HEK293 (cell line): ENCODE data around the gene SP3.
A peak's percentile ranks its signal among the peaks of the same experiment; 100 is the strongest.

Experiments used
- CTCF ChIA-PET: fragments of 350-600 bp; formaldehyde crosslinking; extraction: SDS; loops from one replicate; lab custom pipeline; 2021; ENCODE audit warnings: antibody characterized with exemption; lab: Yijun Ruan, JAX
- POLR2A ChIA-PET: fragments of 300-600 bp; formaldehyde crosslinking; extraction: SDS; loops from one replicate; lab custom pipeline; 2020; ENCODE audit warnings: antibody characterized with exemption, inconsistent platforms; lab: Yijun Ruan, JAX
- H3K27ac ChIP-seq: fragments of 200-500 bp; sonication (Bioruptor generic); 2 replicates; pipeline ENCODE4 v1.5.1; 2014; ENCODE audit warnings: low read depth, low read length, control low read depth, inconsistent platforms; ENCODE audit errors: extremely low read depth
- H3K36me3 ChIP-seq, 2 experiments: fragments of 200-500 bp in 1 of 2; sonication (Bioruptor generic) in 1 of 2; 1 replicate in 1 of 2; 2 replicates in 1 of 2; pipeline ENCODE4 v1.5.1; 2014 to 2017; ENCODE audit warnings: inconsistent platforms in 2 of 2, low read length in 2 of 2; ENCODE audit not compliant: control insufficient read depth in 2 of 2, insufficient read depth in 1 of 2
- H3K4me1 ChIP-seq: fragments of 200-500 bp; sonication (Bioruptor generic); 2 replicates; pipeline ENCODE4 v1.5.1; 2014; ENCODE audit warnings: mild to moderate bottlenecking, low read length, inconsistent platforms; ENCODE audit not compliant: control insufficient read depth, insufficient read depth
- H3K4me3 ChIP-seq: 2 replicates; pipeline ENCODE4 v1.5.1; 2011; ENCODE audit warnings: low read depth, mild to moderate bottlenecking, control low read depth, low read length, moderate library complexity
- H3K9me3 ChIP-seq: fragments of 200-500 bp; sonication (Bioruptor generic); 2 replicates; pipeline ENCODE4 v1.5.1; 2014; ENCODE audit warnings: low read depth, low read length, inconsistent platforms; ENCODE audit not compliant: control insufficient read depth, insufficient read depth
- GFI1B ChIP-seq: fragments of 450-650 bp; formaldehyde crosslinking; IDR thresholded peaks from 2 replicates; pipeline ENCODE4 v1.5.1; 2016; ENCODE audit warnings: missing biosample characterization, missing genetic modification characterization
- GLI4 ChIP-seq: fragments of 450-650 bp; formaldehyde crosslinking; IDR thresholded peaks from 2 replicates; pipeline ENCODE4 v1.5.1; 2016; ENCODE audit warnings: missing biosample characterization, missing genetic modification characterization
- GLIS1 ChIP-seq: fragments of 450-650 bp; formaldehyde crosslinking; IDR thresholded peaks from 2 replicates; pipeline ENCODE4 v1.5.1; 2016; ENCODE audit warnings: missing biosample characterization, missing genetic modification characterization
- IKZF3 ChIP-seq: fragments of 450-650 bp; IDR thresholded peaks from 2 replicates; pipeline ENCODE4 v1.5.0; 2018; ENCODE audit warnings: missing biosample characterization, mild to moderate bottlenecking, missing genetic modification characterization, moderate library complexity
- KLF1 ChIP-seq: fragments of 450-650 bp; formaldehyde crosslinking; IDR thresholded peaks from 2 replicates; pipeline ENCODE4 v1.5.1; 2016; ENCODE audit warnings: missing biosample characterization, missing genetic modification characterization
- KLF16 ChIP-seq: fragments of 450-650 bp; formaldehyde crosslinking; IDR thresholded peaks from 2 replicates; pipeline ENCODE4 v1.5.1; 2017; ENCODE audit warnings: missing biosample characterization, missing genetic modification characterization
- KLF7 ChIP-seq: fragments of 450-650 bp; formaldehyde crosslinking; IDR thresholded peaks from 2 replicates; pipeline ENCODE4 v1.5.1; 2016; ENCODE audit warnings: missing biosample characterization, missing genetic modification characterization, borderline replicate concordance
- SP2 ChIP-seq: fragments of 450-650 bp; formaldehyde crosslinking; IDR thresholded peaks from 2 replicates; pipeline ENCODE4 v1.5.1; 2016; ENCODE audit warnings: missing biosample characterization, missing genetic modification characterization
- ZBTB20 ChIP-seq: fragments of 450-650 bp; formaldehyde crosslinking; IDR thresholded peaks from 2 replicates; pipeline ENCODE4 v1.5.1; 2016; ENCODE audit warnings: missing biosample characterization, missing genetic modification characterization
- ZBTB48 ChIP-seq: fragments of 450-650 bp; formaldehyde crosslinking; IDR thresholded peaks from 2 replicates; pipeline ENCODE4 v1.5.1; 2016; ENCODE audit warnings: missing biosample characterization, missing genetic modification characterization
- ZBTB8A ChIP-seq: fragments of 450-650 bp; formaldehyde crosslinking; IDR thresholded peaks from 2 replicates; pipeline ENCODE4 v1.5.1; 2016; ENCODE audit warnings: missing biosample characterization, missing genetic modification characterization
- ZEB2 ChIP-seq: fragments of 450-650 bp; formaldehyde crosslinking; IDR thresholded peaks from 2 replicates; pipeline ENCODE4 v1.5.1; 2016; ENCODE audit warnings: missing biosample characterization, missing genetic modification characterization
- ZFP37 ChIP-seq: fragments of 450-650 bp; formaldehyde crosslinking; IDR thresholded peaks from 2 replicates; pipeline ENCODE4 v1.5.1; 2016; ENCODE audit warnings: missing biosample characterization, missing genetic modification characterization
- ZNF16 ChIP-seq: fragments of 450-650 bp; formaldehyde crosslinking; IDR thresholded peaks from 2 replicates; pipeline ENCODE4 v1.5.1; 2016; ENCODE audit warnings: low read depth, missing biosample characterization, missing genetic modification characterization
- ZNF2 ChIP-seq: fragments of 450-650 bp; formaldehyde crosslinking; IDR thresholded peaks from 2 replicates; pipeline ENCODE4 v1.5.1; 2016; ENCODE audit warnings: missing biosample characterization, missing genetic modification characterization
- ZNF23 ChIP-seq: fragments of 450-650 bp; formaldehyde crosslinking; IDR thresholded peaks from 2 replicates; pipeline ENCODE4 v1.5.1; 2016; ENCODE audit warnings: missing biosample characterization, missing genetic modification characterization, borderline replicate concordance
- ZNF311 ChIP-seq: fragments of 450-650 bp; formaldehyde crosslinking; IDR thresholded peaks from 2 replicates; pipeline ENCODE4 v1.5.1; 2017; ENCODE audit warnings: missing biosample characterization, missing genetic modification characterization, borderline replicate concordance
- ZNF335 ChIP-seq: fragments of 450-650 bp; formaldehyde crosslinking; conservative IDR thresholded peaks from 2 replicates; pipeline ENCODE4 v1.5.1; 2016; ENCODE audit warnings: missing biosample characterization, missing genetic modification characterization
- ZNF350 ChIP-seq: fragments of 450-650 bp; formaldehyde crosslinking; IDR thresholded peaks from 2 replicates; pipeline ENCODE4 v1.5.0; 2017; ENCODE audit warnings: missing biosample characterization, mild to moderate bottlenecking, missing genetic modification characterization
- ZNF391 ChIP-seq: fragments of 450-650 bp; formaldehyde crosslinking; IDR thresholded peaks from 2 replicates; pipeline ENCODE4 v1.5.1; 2016; ENCODE audit warnings: low read depth, missing biosample characterization, missing genetic modification characterization, borderline replicate concordance
- ZNF423 ChIP-seq: fragments of 450-650 bp; formaldehyde crosslinking; IDR thresholded peaks from 2 replicates; pipeline ENCODE4 v1.5.1; 2016; ENCODE audit warnings: missing biosample characterization, missing genetic modification characterization
- ZNF501 ChIP-seq: fragments of 450-650 bp; formaldehyde crosslinking; IDR thresholded peaks from 2 replicates; pipeline ENCODE4 v1.5.1; 2016; ENCODE audit warnings: missing biosample characterization, missing genetic modification characterization
- ZNF510 ChIP-seq: fragments of 450-650 bp; formaldehyde crosslinking; IDR thresholded peaks from 2 replicates; pipeline ENCODE4 v1.5.1; 2018; ENCODE audit warnings: mild to moderate bottlenecking, missing genetic modification characterization, missing biosample characterization; ENCODE audit not compliant: insufficient replicate concordance
- ZNF548 ChIP-seq: fragments of 450-650 bp; formaldehyde crosslinking; IDR thresholded peaks from 2 replicates; pipeline ENCODE4 v1.5.1; 2016; ENCODE audit warnings: missing biosample characterization, missing genetic modification characterization
- ZNF785 ChIP-seq: fragments of 450-650 bp; formaldehyde crosslinking; IDR thresholded peaks from 2 replicates; pipeline ENCODE4 v1.5.1; 2016; ENCODE audit warnings: missing biosample characterization, missing genetic modification characterization
- ZXDB ChIP-seq: fragments of 450-650 bp; formaldehyde crosslinking; IDR thresholded peaks from 2 replicates; pipeline ENCODE4 v1.5.1; 2016; ENCODE audit warnings: missing biosample characterization, missing genetic modification characterization
- TF ChIP-seq, protein P1 (sequence below): fragments of 450-650 bp; formaldehyde crosslinking; optimal IDR thresholded peaks from 2 replicates; pipeline ENCODE3; 2016; ENCODE audit warnings: missing biosample characterization, mild to moderate bottlenecking, missing genetic modification characterization
- TF ChIP-seq, protein P2 (sequence below): fragments of 450-650 bp; formaldehyde crosslinking; conservative IDR thresholded peaks from 2 replicates; pipeline ENCODE4 v1.5.1; 2016; ENCODE audit warnings: low read depth, missing biosample characterization, missing genetic modification characterization
- TF ChIP-seq, protein P3 (sequence below): fragments of 450-650 bp; formaldehyde crosslinking; IDR thresholded peaks from 2 replicates; pipeline ENCODE4 v1.5.1; 2016; ENCODE audit warnings: missing biosample characterization, missing genetic modification characterization
- TF ChIP-seq, protein P4 (sequence below): fragments of 450-650 bp; formaldehyde crosslinking; IDR thresholded peaks from 2 replicates; pipeline ENCODE4 v1.5.1; 2016; ENCODE audit warnings: missing biosample characterization, missing genetic modification characterization

SP3 gene

DNA sequence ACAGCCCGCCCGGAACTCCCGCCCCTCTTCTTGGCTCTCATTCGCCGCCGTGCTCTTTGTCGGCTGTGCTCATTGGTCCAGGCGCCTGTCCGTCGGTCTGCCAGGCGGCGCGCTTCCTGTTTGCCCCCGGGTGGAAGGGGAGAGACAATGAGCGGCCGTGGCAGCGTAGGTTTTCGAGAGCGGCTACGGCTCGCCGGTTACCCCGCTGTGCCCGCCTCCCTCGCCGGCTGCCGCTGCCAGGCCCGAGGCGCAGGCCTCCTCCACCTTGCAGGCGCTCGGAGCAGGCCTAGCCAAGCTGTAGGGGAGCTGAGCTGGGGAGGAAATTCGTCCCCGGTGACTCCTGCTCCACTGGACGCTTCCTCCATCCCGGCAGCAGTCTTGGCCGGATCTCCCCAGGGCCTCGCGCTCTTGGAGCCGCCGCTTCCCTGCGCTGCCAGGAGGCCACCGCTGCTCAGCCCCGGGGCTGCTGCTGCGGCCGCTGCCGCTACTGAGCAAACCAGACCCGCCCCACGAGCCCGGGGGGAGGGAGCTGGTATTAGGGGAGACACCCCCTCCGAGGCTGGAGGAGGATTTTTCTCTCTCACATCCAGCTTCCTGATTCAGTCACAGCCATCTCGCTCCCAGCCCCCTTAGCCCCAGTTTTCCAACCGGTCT lies at the start of gene SP3:
SP3 (minus strand) TSS at position 2 of the 654 bp plus-strand sequence. CDS start 202 bp downstream, outside the sequence.
- Histone ChIP-seq H3K4me3 (peak within 1 kb of the TSS; percentile 94), H3K36me3 (peaks cover 0 to 10% of the 10 kb centered on the region in 2 experiments; a peak in 1 of 3 replicates), H3K27ac (peak within 1 kb of the TSS; percentile 99), H3K9me3 (no peaks in the 10 kb centered on the region), H3K4me1 (peaks cover 4% of the 10 kb centered on the region; the same call in 1 of the 2 replicates)
- POLR2A ChIA-PET = interaction anchor here (0.5 to 1.0 kb wide), 5 partner anchors 33 to 373 kb away, joined by 3 to 10 read pairs (median 3); no protein-coding TSS in a partner anchor
- CTCF ChIA-PET = no interaction called here
- TF ChIP-seq ZNF423 (tag by site-specific recombination) (0 out of 2 replicates have a peak, but pooled peaks have one; percentile 32), ZNF16 (tag by site-specific recombination) (no peak), SP2 (tag by site-specific recombination) (peak; percentile 89), IKZF3 (tag by site-specific recombination) (0 out of 2 replicates have a peak, but pooled peaks have one; percentile 25), KLF7 (tag by site-specific recombination) (0 out of 2 replicates have a peak, but pooled peaks have one; percentile 10), ZNF2 (tag by site-specific recombination) (no peak; the same call in 1 of the 2 replicates), ZNF510 (tag by site-specific recombination) (no peak), ZBTB48 (tag by site-specific recombination) (0 out of 2 replicates have a peak, but pooled peaks have one; percentile 44), KLF16 (peak; percentile 61), ZNF350 (tag by site-specific recombination) (no peak), ZNF335 (peak; percentile 92), ZBTB8A (no peak), ZNF311 (no peak), GLIS1 (tag by site-specific recombination) (peak; percentile 47; the same call in 1 of the 2 replicates), ZNF548 (tag by site-specific recombination) (no peak), ZBTB20 (peak; percentile 95), ZNF23 (tag by site-specific recombination) (no peak), ZXDB (tag by site-specific recombination) (peak; percentile 71), KLF1 (no peak), ZEB2 (tag by site-specific recombination) (peak; percentile 61), ZNF391 (tag by site-specific recombination) (peak; percentile 69; the same call in 1 of the 2 replicates), ZNF785 (tag by site-specific recombination) (no peak), ZNF501 (tag by site-specific recombination) (peak; percentile 82), ZFP37 (tag by site-specific recombination) (peak; percentile 92), GLI4 (tag by site-specific recombination) (peak; percentile 83), GFI1B (tag by site-specific recombination) (no peak)
- TF ChIP-seq, protein P1, sequence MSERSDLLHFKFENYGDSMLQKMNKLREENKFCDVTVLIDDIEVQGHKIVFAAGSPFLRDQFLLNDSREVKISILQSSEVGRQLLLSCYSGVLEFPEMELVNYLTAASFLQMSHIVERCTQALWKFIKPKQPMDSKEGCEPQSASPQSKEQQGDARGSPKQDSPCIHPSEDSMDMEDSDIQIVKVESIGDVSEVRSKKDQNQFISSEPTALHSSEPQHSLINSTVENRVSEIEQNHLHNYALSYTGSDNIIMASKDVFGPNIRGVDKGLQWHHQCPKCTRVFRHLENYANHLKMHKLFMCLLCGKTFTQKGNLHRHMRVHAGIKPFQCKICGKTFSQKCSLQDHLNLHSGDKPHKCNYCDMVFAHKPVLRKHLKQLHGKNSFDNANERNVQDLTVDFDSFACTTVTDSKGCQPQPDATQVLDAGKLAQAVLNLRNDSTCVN (tag by site-specific recombination) = peak; percentile 82
- TF ChIP-seq, protein P2, sequence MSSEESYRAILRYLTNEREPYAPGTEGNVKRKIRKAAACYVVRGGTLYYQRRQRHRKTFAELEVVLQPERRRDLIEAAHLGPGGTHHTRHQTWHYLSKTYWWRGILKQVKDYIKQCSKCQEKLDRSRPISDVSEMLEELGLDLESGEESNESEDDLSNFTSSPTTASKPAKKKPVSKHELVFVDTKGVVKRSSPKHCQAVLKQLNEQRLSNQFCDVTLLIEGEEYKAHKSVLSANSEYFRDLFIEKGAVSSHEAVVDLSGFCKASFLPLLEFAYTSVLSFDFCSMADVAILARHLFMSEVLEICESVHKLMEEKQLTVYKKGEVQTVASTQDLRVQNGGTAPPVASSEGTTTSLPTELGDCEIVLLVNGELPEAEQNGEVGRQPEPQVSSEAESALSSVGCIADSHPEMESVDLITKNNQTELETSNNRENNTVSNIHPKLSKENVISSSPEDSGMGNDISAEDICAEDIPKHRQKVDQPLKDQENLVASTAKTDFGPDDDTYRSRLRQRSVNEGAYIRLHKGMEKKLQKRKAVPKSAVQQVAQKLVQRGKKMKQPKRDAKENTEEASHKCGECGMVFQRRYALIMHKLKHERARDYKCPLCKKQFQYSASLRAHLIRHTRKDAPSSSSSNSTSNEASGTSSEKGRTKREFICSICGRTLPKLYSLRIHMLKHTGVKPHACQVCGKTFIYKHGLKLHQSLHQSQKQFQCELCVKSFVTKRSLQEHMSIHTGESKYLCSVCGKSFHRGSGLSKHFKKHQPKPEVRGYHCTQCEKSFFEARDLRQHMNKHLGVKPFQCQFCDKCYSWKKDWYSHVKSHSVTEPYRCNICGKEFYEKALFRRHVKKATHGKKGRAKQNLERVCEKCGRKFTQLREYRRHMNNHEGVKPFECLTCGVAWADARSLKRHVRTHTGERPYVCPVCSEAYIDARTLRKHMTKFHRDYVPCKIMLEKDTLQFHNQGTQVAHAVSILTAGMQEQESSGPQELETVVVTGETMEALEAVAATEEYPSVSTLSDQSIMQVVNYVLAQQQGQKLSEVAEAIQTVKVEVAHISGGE (tag by site-specific recombination) = peak; percentile 82
- TF ChIP-seq, protein P3, sequence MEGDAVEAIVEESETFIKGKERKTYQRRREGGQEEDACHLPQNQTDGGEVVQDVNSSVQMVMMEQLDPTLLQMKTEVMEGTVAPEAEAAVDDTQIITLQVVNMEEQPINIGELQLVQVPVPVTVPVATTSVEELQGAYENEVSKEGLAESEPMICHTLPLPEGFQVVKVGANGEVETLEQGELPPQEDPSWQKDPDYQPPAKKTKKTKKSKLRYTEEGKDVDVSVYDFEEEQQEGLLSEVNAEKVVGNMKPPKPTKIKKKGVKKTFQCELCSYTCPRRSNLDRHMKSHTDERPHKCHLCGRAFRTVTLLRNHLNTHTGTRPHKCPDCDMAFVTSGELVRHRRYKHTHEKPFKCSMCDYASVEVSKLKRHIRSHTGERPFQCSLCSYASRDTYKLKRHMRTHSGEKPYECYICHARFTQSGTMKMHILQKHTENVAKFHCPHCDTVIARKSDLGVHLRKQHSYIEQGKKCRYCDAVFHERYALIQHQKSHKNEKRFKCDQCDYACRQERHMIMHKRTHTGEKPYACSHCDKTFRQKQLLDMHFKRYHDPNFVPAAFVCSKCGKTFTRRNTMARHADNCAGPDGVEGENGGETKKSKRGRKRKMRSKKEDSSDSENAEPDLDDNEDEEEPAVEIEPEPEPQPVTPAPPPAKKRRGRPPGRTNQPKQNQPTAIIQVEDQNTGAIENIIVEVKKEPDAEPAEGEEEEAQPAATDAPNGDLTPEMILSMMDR (tag by site-specific recombination) = peak; percentile 68
- TF ChIP-seq, protein P4, sequence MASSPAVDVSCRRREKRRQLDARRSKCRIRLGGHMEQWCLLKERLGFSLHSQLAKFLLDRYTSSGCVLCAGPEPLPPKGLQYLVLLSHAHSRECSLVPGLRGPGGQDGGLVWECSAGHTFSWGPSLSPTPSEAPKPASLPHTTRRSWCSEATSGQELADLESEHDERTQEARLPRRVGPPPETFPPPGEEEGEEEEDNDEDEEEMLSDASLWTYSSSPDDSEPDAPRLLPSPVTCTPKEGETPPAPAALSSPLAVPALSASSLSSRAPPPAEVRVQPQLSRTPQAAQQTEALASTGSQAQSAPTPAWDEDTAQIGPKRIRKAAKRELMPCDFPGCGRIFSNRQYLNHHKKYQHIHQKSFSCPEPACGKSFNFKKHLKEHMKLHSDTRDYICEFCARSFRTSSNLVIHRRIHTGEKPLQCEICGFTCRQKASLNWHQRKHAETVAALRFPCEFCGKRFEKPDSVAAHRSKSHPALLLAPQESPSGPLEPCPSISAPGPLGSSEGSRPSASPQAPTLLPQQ (tag by site-specific recombination) = peak; percentile 36; the same call in 1 of the 2 replicates
